Uterus (tissue), 4 donors: ENCODE data around the gene MACC1. TPM values are rescaled to one million over a fixed set of nuclear protein-coding genes. Genes with fewer than 3 reads are reported as not detected.

Experiments
- DNase-seq, 2 donors: peaks; one replicate each; pipeline ENCODE4 v3.0.0-alpha.2; 2019 to 2020
- H3K27ac ChIP-seq, 2 donors: fragments of 200-600 bp; sonication (generic); 1 replicate in 1 of 2; 2 replicates in 1 of 2; pipeline ENCODE4 v1.5.1; 2016 to 2018
- H3K27me3 ChIP-seq, 2 donors: fragments of 200-600 bp; sonication (generic); one replicate each; pipeline ENCODE4 v1.5.1; 2018 to 2019; ENCODE audit warnings: control low read depth in 1 of 2
- H3K36me3 ChIP-seq, 2 donors: fragments of 200-600 bp; sonication (generic); one replicate each; pipeline ENCODE4 v1.5.1; 2019; ENCODE audit warnings: control low read depth in 1 of 2
- H3K4me1 ChIP-seq, 2 donors: fragments of 200-600 bp; sonication (generic); one replicate each; pipeline ENCODE4 v1.5.1; 2018 to 2019; ENCODE audit warnings: control low read depth in 1 of 2
- H3K4me3 ChIP-seq, 2 donors: fragments of 200-600 bp; sonication (generic); 1 replicate in 1 of 2; 2 replicates in 1 of 2; pipeline ENCODE4 v1.5.1; 2018 to 2019; ENCODE audit warnings: mild to moderate bottlenecking in 1 of 2
- H3K9me3 ChIP-seq, 2 donors: fragments of 200-600 bp; sonication (generic); one replicate each; pipeline ENCODE4 v1.5.1; 2019; ENCODE audit warnings: control low read depth in 1 of 2
- CTCF ChIP-seq, 4 experiments: fragments of 200-600 bp in 2 of 4; fragments of 450-650 bp in 2 of 4; sonication (generic) in 2 of 4; IDR thresholded peaks; one replicate each; pipeline ENCODE4 v1.5.1; 2016 to 2019; ENCODE audit warnings: antibody characterized with exemption in 4 of 4, mild to moderate bottlenecking in 2 of 4, moderate library complexity in 1 of 4
- POLR2A ChIP-seq, 2 donors: fragments of 450-650 bp; IDR thresholded peaks; one replicate each; pipeline ENCODE4 v1.6.1; 2016; ENCODE audit warnings: antibody characterized with exemption in 2 of 2, mild to moderate bottlenecking in 1 of 2, moderate library complexity in 1 of 2
- intact Hi-C: fragments of 100-400 bp; cut with DNase I; formaldehyde crosslinking; loops from one replicate; pipeline ENCODE4 v1.15.1; 2023; ENCODE audit warnings: low total_unique reads
- total RNA-seq, 4 donors: library from RNA; depleted of rRNA in 3 of 4; stranded (reverse); fragments of >200 nt in 3 of 4; gene quantifications; one replicate each; pipeline versions ENCODE4 v1.1.0 to v1.2.4, GENCODE V29; 2014 to 2023
- donor health status: DM: yes; HTN: yes; CAD: no.

The MACC1 gene
- total RNA-seq, 4 donors from 2014 or later = 1.0 to 23.9 (median 1.5) TPM; not detected in 1

- H3K4me3 ChIP-seq = no peak overlapping the region
- no peaks in the 10 kb centered on the region for H3K9me3 ChIP-seq
- TF ChIP-seq CTCF (IDR thresholded peaks at IDR 0.05) = no peak
- TF ChIP-seq POLR2A (IDR thresholded peaks at IDR 0.05) = no peak
- no peaks in the 10 kb centered on the region for H3K36me3 ChIP-seq
- H3K27me3 ChIP-seq = no peaks in the 10 kb centered on the region
- no peaks in the 10 kb centered on the region for H3K4me1 ChIP-seq
- H3K27ac ChIP-seq = peak overlapping the region in 1 of 2 donors; percentile 35
- intact Hi-C loops = no loop called here
- no peak for DNase-seq
Observed at GRCh38 chr7:20165146-20165510, 52.1 kb downstream of the MACC1 start.

GRCh38 chr7:20164425-20165145, 52.6 kb downstream of the MACC1 start:
- DNase-seq = no peak
- no peak overlapping the region for H3K4me3 ChIP-seq
- no peaks in the 10 kb centered on the region for H3K27me3 ChIP-seq
- no peaks in the 10 kb centered on the region for H3K4me1 ChIP-seq
- H3K36me3 ChIP-seq = no peaks in the 10 kb centered on the region
- no peaks in the 10 kb centered on the region for H3K9me3 ChIP-seq
- H3K27ac ChIP-seq = peak overlapping the region in 1 of 2 donors; percentile 60
- intact Hi-C loops = no loop called here
- TF ChIP-seq CTCF (IDR thresholded peaks at IDR 0.05) (no peak), POLR2A (IDR thresholded peaks at IDR 0.05) (no peak)

GRCh38 chr7:20162665-20163064, 54.5 kb downstream of the MACC1 start:
- Histone ChIP-seq H3K4me1 (no peaks in the 10 kb centered on the region), H3K27ac (no peak overlapping the region), H3K27me3 (no peaks in the 10 kb centered on the region), H3K9me3 (no peaks in the 10 kb centered on the region), H3K36me3 (no peaks in the 10 kb centered on the region), H3K4me3 (no peak overlapping the region)
- no peak for DNase-seq
- TF ChIP-seq POLR2A (IDR thresholded peaks at IDR 0.05) (no peak), CTCF (IDR thresholded peaks at IDR 0.05) (no peak)
- intact Hi-C loops = no loop called here

- Histone ChIP-seq H3K36me3 (no peaks in the 10 kb centered on the region), H3K27me3 (no peaks in the 10 kb centered on the region), H3K4me3 (no peak overlapping the region), H3K4me1 (no peaks in the 10 kb centered on the region), H3K27ac (no peak overlapping the region), H3K9me3 (no peaks in the 10 kb centered on the region)
- intact Hi-C loops = no loop called here
- DNase-seq = no peak
- TF ChIP-seq CTCF (IDR thresholded peaks at IDR 0.05) (no peak), POLR2A (IDR thresholded peaks at IDR 0.05) (no peak)
Observed at GRCh38 chr7:20159226-20159747, 57.9 kb downstream of the MACC1 start.

- TF ChIP-seq CTCF (IDR thresholded peaks at IDR 0.05) = peak in 1 of 4 experiments; percentile 9
- no peak for TF ChIP-seq POLR2A (IDR thresholded peaks at IDR 0.05)
- no peaks in the 10 kb centered on the region for H3K4me1 ChIP-seq
- no peaks in the 10 kb centered on the region for H3K36me3 ChIP-seq
- no peaks in the 10 kb centered on the region for H3K27me3 ChIP-seq
- DNase-seq = no peak
- intact Hi-C loops = no loop called here
- no peak overlapping the region for H3K4me3 ChIP-seq
- no peaks in the 10 kb centered on the region for H3K9me3 ChIP-seq
- H3K27ac ChIP-seq = no peak overlapping the region
Observed at GRCh38 chr7:20158684-20159083, 58.5 kb downstream of the MACC1 start.
